Activated effector memory CD4-positive, alpha-beta T cell treated with anti-CD3 and anti-CD28 coated beads, Interleukin-2, amount 50 U/mL, for 16 hours (primary cell): ENCODE results near the gene ADARB2.

Experiments
- DNase-seq: peaks from one replicate; pipeline ENCODE4 v3.0.0-alpha.2; 2020

ADARB2 gene

GRCh38 chr10:1156921-1157614 lies 580.3 kb downstream of the ADARB2 start:
- DNase-seq = peak; percentile 37

- DNase-seq = no peak
Measured at GRCh38 chr10:1156616-1156886, 580.8 kb downstream of the ADARB2 start.

- DNase-seq = peak; percentile 51
Measured at GRCh38 chr10:1155791-1156615, 581.3 kb downstream of the ADARB2 start.

GRCh38 chr10:1154531-1155295 lies 582.6 kb downstream of the ADARB2 start:
- DNase-seq = peak; percentile 37

- no peak for DNase-seq
Measured at GRCh38 chr10:1153805-1154351, 583.4 kb downstream of the ADARB2 start.

- DNase-seq = no peak
Measured at GRCh38 chr10:1153251-1153763, 584.0 kb downstream of the ADARB2 start.

- DNase-seq = no peak
Measured at GRCh38 chr10:1152386-1153250, 584.7 kb downstream of the ADARB2 start.

- DNase-seq = no peak
Measured at GRCh38 chr10:1151076-1152033, 586.0 kb downstream of the ADARB2 start.

GRCh38 chr10:1150638-1150955 lies 586.7 kb downstream of the ADARB2 start:
- no peak for DNase-seq

GRCh38 chr10:1149793-1150637 lies 587.3 kb downstream of the ADARB2 start:
- no peak for DNase-seq

GRCh38 chr10:1148855-1149605 lies 588.3 kb downstream of the ADARB2 start:
- no peak for DNase-seq

- no peak for DNase-seq
Measured at GRCh38 chr10:1147810-1148209, 589.5 kb downstream of the ADARB2 start.

GRCh38 chr10:1142596-1142995 lies 594.7 kb downstream of the ADARB2 start:
- DNase-seq = no peak

- no peak for DNase-seq
Measured at GRCh38 chr10:1141701-1142100, 595.6 kb downstream of the ADARB2 start.

GRCh38 chr10:1141261-1141660 lies 596.1 kb downstream of the ADARB2 start:
- DNase-seq = no peak

- DNase-seq = no peak
Measured at GRCh38 chr10:1138529-1138928, 598.8 kb downstream of the ADARB2 start.

GRCh38 chr10:1137499-1138163 lies 599.7 kb downstream of the ADARB2 start:
- DNase-seq = no peak

GRCh38 chr10:1136268-1136667 lies 601.1 kb downstream of the ADARB2 start:
- DNase-seq = no peak

GRCh38 chr10:1134156-1134555 lies 603.2 kb downstream of the ADARB2 start:
- no peak for DNase-seq
